OCI-LY7 (cell line): ENCODE results near the gene FHIT. TPM values are rescaled to one million over a fixed set of nuclear protein-coding genes. Genes with fewer than 3 reads are reported as not detected.

Experiments
- BruUV-seq: library from RNA; stranded (reverse); fragments of 400-500 nt; replicated peaks from 2 replicates; lab custom pipeline; 2021; lab: Mats Ljungman, UMichigan
- CTCF ChIA-PET: fragments of 300-600 bp; sonication (Branson Sonifier 250); formaldehyde crosslinking; loops from one replicate; lab custom pipeline; 2022; ENCODE audit warnings: antibody characterized with exemption; ENCODE audit not compliant: unreplicated experiment; lab: Charles Lee
- POLR2A ChIA-PET: fragments of 300-600 bp; sonication (Branson Sonifier 250); formaldehyde crosslinking; loops from one replicate; lab custom pipeline; 2022; ENCODE audit warnings: antibody characterized with exemption; lab: Charles Lee
- DNase-seq: peaks from one replicate; pipeline ENCODE4 v3.0.0-alpha.2; 2015; ENCODE audit warnings: low spot score
- H2AFZ ChIP-seq: fragments of 200-600 bp; sonication (generic), shearing (Covaris generic); 2 replicates; pipeline ENCODE4 v1.6.1; 2014; ENCODE audit warnings: mild to moderate bottlenecking, antibody characterized with exemption, low read length, moderate library complexity
- H3K27ac ChIP-seq: fragments of 200-600 bp; sonication (generic); 2 replicates; pipeline ENCODE4 v1.5.1; 2014; ENCODE audit warnings: mixed run types, low read depth, mild to moderate bottlenecking, moderate library complexity, low read length, inconsistent platforms; ENCODE audit not compliant: poor library complexity, severe bottlenecking
- H3K36me3 ChIP-seq: fragments of 200-600 bp; sonication (generic); 2 replicates; pipeline ENCODE4 v1.6.1; 2014; ENCODE audit warnings: mild to moderate bottlenecking, antibody characterized with exemption, low read length, moderate library complexity, mixed read lengths; ENCODE audit not compliant: insufficient read depth
- H3K4me1 ChIP-seq: fragments of 200-600 bp; sonication (generic); 2 replicates; pipeline ENCODE4 v1.5.1; 2014; ENCODE audit warnings: mild to moderate bottlenecking, low read length; ENCODE audit not compliant: insufficient read depth, poor library complexity, severe bottlenecking
- H3K4me2 ChIP-seq: fragments of 200-600 bp; sonication (generic); 2 replicates; pipeline ENCODE4 v1.6.1; 2014; ENCODE audit warnings: mild to moderate bottlenecking, low read length
- H3K4me3 ChIP-seq: fragments of 200-600 bp; sonication (generic); 2 replicates; pipeline ENCODE4 v1.5.1; 2014; ENCODE audit warnings: mild to moderate bottlenecking, low read depth, low read length; ENCODE audit not compliant: poor library complexity, severe bottlenecking
- H3K79me2 ChIP-seq: fragments of 200-600 bp; sonication (generic); 2 replicates; pipeline ENCODE4 v1.6.1; 2016; ENCODE audit warnings: low read depth, mild to moderate bottlenecking, low read length, moderate library complexity, mixed read lengths; ENCODE audit not compliant: insufficient read depth
- H3K9me2 ChIP-seq: fragments of 200-600 bp; sonication (generic); 2 replicates; pipeline ENCODE4 v1.6.1; 2016; ENCODE audit warnings: mild to moderate bottlenecking, low read length, mixed read lengths; ENCODE audit not compliant: insufficient read depth
- H3K9me3 ChIP-seq: fragments of 200-600 bp; sonication (generic); 2 replicates; pipeline ENCODE4 v1.6.1; 2014; ENCODE audit warnings: mild to moderate bottlenecking, mixed run types, low read length, mixed read lengths
- H4K20me1 ChIP-seq: fragments of 200-600 bp; sonication (generic); 2 replicates; pipeline ENCODE4 v1.6.1; 2014; ENCODE audit warnings: mild to moderate bottlenecking, antibody characterized with exemption, low read length, moderate library complexity, mixed read lengths; ENCODE audit not compliant: insufficient read depth
- CTCF ChIP-seq: fragments of 200-600 bp; sonication (generic); conservative IDR thresholded peaks from 2 replicates; pipeline ENCODE4 v1.5.1; 2014; ENCODE audit warnings: mild to moderate bottlenecking, antibody characterized with exemption, low read length, moderate library complexity, mixed read lengths
- EZH2phosphoT487 ChIP-seq: fragments of 200-600 bp; sonication (generic); IDR thresholded peaks from 2 replicates; pipeline ENCODE4 v1.6.1; 2018; ENCODE audit warnings: low read depth, borderline replicate concordance, mild to moderate bottlenecking, mixed run types, antibody characterized with exemption, low read length, moderate library complexity, mixed read lengths
- intact Hi-C: fragments of 100-400 bp; cut with micrococcal nuclease; formaldehyde crosslinking; loops from one replicate; pipeline ENCODE4 v1.10.0; 2022; ENCODE audit not compliant: unreplicated experiment
- total RNA-seq, 2 experiments: library from RNA; depleted of rRNA in 1 of 2; stranded (reverse); fragments of >200 nt in 1 of 2; shearing (Covaris generic) in 1 of 2; gene quantifications; 2 replicates each; pipeline ENCODE4 v1.2.3, GENCODE V29; 2014 to 2022

Gene FHIT
- total RNA-seq, 2 experiments from 2014 or later = 5.0 to 10.9 TPM

- Histone ChIP-seq H3K9me3 (no peaks in the 10 kb centered on the region), H3K4me2 (no peak overlapping the region), H4K20me1 (no peaks in the 10 kb centered on the region), H3K79me2 (no peaks in the 10 kb centered on the region), H3K9me2 (no peaks in the 10 kb centered on the region), H2AFZ (no peak overlapping the region), H3K27ac (no peak overlapping the region), H3K4me1 (no peaks in the 10 kb centered on the region), H3K4me3 (no peak overlapping the region), H3K36me3 (no peaks in the 10 kb centered on the region)
- DNase-seq = no peak
- POLR2A ChIA-PET = no interaction called here
- BruUV-seq = no TSS peak
- TF ChIP-seq CTCF (no peak), EZH2phosphoT487 (no peak)
- intact Hi-C loops = no loop called here
- CTCF ChIA-PET = no interaction called here
Measured at GRCh38 chr3:59821274-59821673, 1430.0 kb downstream of the FHIT start.

- Histone ChIP-seq H3K4me2 (no peak overlapping the region), H3K9me3 (no peaks in the 10 kb centered on the region), H3K4me1 (no peaks in the 10 kb centered on the region), H2AFZ (no peak overlapping the region), H3K27ac (no peak overlapping the region), H3K36me3 (no peaks in the 10 kb centered on the region), H3K9me2 (no peaks in the 10 kb centered on the region), H3K4me3 (no peak overlapping the region), H4K20me1 (no peaks in the 10 kb centered on the region), H3K79me2 (no peaks in the 10 kb centered on the region)
- no TSS peak for BruUV-seq
- ChIA-PET POLR2A (no interaction called here), CTCF (no interaction called here)
- intact Hi-C loops = no loop called here
- no peak for TF ChIP-seq EZH2phosphoT487
- no peak for TF ChIP-seq CTCF
- no peak for DNase-seq
Measured at GRCh38 chr3:59820352-59820934, 1430.8 kb downstream of the FHIT start.

- POLR2A ChIA-PET = no interaction called here
- no peak for DNase-seq
- intact Hi-C loops = no loop called here
- TF ChIP-seq EZH2phosphoT487 = no peak
- no peak for TF ChIP-seq CTCF
- Histone ChIP-seq H3K36me3 (no peaks in the 10 kb centered on the region), H3K79me2 (no peaks in the 10 kb centered on the region), H2AFZ (no peak overlapping the region), H3K9me2 (no peaks in the 10 kb centered on the region), H3K4me3 (no peak overlapping the region), H3K4me1 (no peaks in the 10 kb centered on the region), H3K4me2 (no peak overlapping the region), H4K20me1 (no peaks in the 10 kb centered on the region), H3K9me3 (no peaks in the 10 kb centered on the region), H3K27ac (no peak overlapping the region)
- no TSS peak for BruUV-seq
- CTCF ChIA-PET = no interaction called here
Measured at GRCh38 chr3:59818919-59819300, 1432.3 kb downstream of the FHIT start.
